ENCODE data around the gene PDGFRA. TPM values are rescaled to one million over a fixed set of nuclear protein-coding genes. Genes with fewer than 3 reads are reported as not detected.

PDGFRA gene
- total RNA-seq, 4 donors from 2014 or later, result 96.8 to 409 (median 226) TPM

GRCh38 chr4:54217642-54218495 is 11.2 kb upstream of the PDGFRA start:
- peak; percentile 89 to 94 (median 92) for TF ChIP-seq CTCF (IDR thresholded peaks at IDR 0.05)
- TF ChIP-seq POLR2A (IDR thresholded peaks at IDR 0.05), result no peak
- Histone ChIP-seq H3K27me3 (no peaks in the 10 kb centered on the region), H3K4me3 (peak overlapping the region; percentile 21 to 37), H3K27ac (peak overlapping the region in 1 of 2 donors; percentile 3), H3K9me3 (no peaks in the 10 kb centered on the region), H3K4me1 (no peaks in the 10 kb centered on the region), H3K36me3 (no peaks in the 10 kb centered on the region)
- intact Hi-C loops (cut with DNase I; ENCODE audit: low total_unique reads), result loop anchor here (10.0 kb wide), 1 partner anchor 303 kb away; no protein-coding TSS in a partner anchor
- DNase-seq, result peak; percentile 85 to 86

GRCh38 chr4:54218736-54219135 is 10.4 kb upstream of the PDGFRA start:
- Histone ChIP-seq H3K4me1 (no peaks in the 10 kb centered on the region), H3K36me3 (no peaks in the 10 kb centered on the region), H3K27ac (no peak overlapping the region), H3K9me3 (no peaks in the 10 kb centered on the region), H3K27me3 (no peaks in the 10 kb centered on the region), H3K4me3 (no peak overlapping the region)
- TF ChIP-seq POLR2A (IDR thresholded peaks at IDR 0.05), result no peak
- TF ChIP-seq CTCF (IDR thresholded peaks at IDR 0.05), result no peak
- intact Hi-C loops (cut with DNase I; ENCODE audit: low total_unique reads), result loop anchor here (10.0 kb wide), 1 partner anchor 304 kb away; no protein-coding TSS in a partner anchor
- no peak for DNase-seq

- H3K27ac ChIP-seq, result peak overlapping the region; percentile 63 to 82
- peak; percentile 37 to 42 for DNase-seq
- peak overlapping the region in 1 of 2 donors; percentile 59 for H3K4me3 ChIP-seq
- no peaks in the 10 kb centered on the region for H3K36me3 ChIP-seq
- H3K27me3 ChIP-seq, result peaks cover 32 to 38% of the 10 kb centered on the region in 2 donors
- intact Hi-C loops (cut with DNase I; ENCODE audit: low total_unique reads), result no loop called here
- TF ChIP-seq POLR2A (IDR thresholded peaks at IDR 0.05), result no peak
- no peak for TF ChIP-seq CTCF (IDR thresholded peaks at IDR 0.05)
- H3K9me3 ChIP-seq, result no peaks in the 10 kb centered on the region
- H3K4me1 ChIP-seq, result peaks cover 0 to 18% of the 10 kb centered on the region in 2 donors
These were observed 4.0 kb upstream of the PDGFRA start for GRCh38 chr4:54224996-54225597.

- no peaks in the 10 kb centered on the region for H3K36me3 ChIP-seq
These were observed 3.3 kb upstream of the PDGFRA start for GRCh38 chr4:54225598-54226403.

More at GRCh38 chr4:54225598-54226403, 3.3 kb upstream of the PDGFRA start:
- peak in 1 of 2 donors; percentile 24 for DNase-seq
- intact Hi-C loops (cut with DNase I; ENCODE audit: low total_unique reads), result no loop called here
- Histone ChIP-seq H3K9me3 (no peaks in the 10 kb centered on the region), H3K4me1 (peaks cover 0 to 21% of the 10 kb centered on the region in 2 donors), H3K4me3 (peak overlapping the region; percentile 18 to 59), H3K27me3 (peaks cover 39 to 45% of the 10 kb centered on the region in 2 donors), H3K27ac (peak overlapping the region; percentile 63 to 82)
- TF ChIP-seq POLR2A (IDR thresholded peaks at IDR 0.05) (no peak), CTCF (IDR thresholded peaks at IDR 0.05) (no peak)

Measured in uterus (tissue), 4 donors.